ENCODE measurements around the gene TASL.

DNA sequence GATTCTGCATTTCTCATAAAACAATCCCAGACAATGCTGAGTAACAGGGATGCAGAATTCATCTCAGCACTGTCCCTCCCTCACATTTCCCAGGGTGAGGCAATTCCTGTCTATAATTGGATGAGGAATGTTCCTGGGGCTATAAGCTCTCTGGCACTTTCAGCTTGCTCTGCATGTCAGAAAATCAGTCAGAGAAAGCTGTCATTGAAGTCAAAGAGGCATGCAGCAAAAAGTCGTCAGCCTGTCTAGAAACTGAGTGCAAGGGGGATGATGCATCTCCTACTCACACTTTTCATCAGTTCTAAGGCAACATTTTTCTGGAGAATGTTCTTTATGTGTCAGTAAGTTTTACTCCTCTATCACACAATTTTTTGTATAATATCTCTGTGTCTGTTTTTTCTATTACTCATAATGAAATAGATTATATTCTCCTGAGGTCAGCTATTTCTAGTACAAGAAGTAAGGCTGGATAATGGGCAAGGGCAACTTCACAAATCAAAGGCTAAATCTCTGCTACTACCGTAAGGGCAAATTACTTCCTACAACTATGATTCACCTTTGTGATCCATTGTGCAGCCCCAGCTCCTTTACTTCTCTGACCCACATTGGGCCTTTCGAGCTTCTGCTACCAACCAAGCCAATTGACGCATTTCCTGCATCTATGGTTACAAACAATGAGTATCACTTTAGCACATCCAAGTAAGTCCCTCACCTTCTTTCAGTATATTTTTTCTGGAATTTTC, 56.0 kb downstream of the TASL start:
- TF ChIP-seq, protein P1, sequence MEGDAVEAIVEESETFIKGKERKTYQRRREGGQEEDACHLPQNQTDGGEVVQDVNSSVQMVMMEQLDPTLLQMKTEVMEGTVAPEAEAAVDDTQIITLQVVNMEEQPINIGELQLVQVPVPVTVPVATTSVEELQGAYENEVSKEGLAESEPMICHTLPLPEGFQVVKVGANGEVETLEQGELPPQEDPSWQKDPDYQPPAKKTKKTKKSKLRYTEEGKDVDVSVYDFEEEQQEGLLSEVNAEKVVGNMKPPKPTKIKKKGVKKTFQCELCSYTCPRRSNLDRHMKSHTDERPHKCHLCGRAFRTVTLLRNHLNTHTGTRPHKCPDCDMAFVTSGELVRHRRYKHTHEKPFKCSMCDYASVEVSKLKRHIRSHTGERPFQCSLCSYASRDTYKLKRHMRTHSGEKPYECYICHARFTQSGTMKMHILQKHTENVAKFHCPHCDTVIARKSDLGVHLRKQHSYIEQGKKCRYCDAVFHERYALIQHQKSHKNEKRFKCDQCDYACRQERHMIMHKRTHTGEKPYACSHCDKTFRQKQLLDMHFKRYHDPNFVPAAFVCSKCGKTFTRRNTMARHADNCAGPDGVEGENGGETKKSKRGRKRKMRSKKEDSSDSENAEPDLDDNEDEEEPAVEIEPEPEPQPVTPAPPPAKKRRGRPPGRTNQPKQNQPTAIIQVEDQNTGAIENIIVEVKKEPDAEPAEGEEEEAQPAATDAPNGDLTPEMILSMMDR (conservative IDR thresholded peaks at IDR 0.05 in 1 of 2, IDR thresholded peaks at IDR 0.05 in 1 of 2; ENCODE audit: low read depth in 1 of 2, low read length in 2 of 2): no peak
- no peak for TF ChIP-seq EZH2 (IDR thresholded peaks at IDR 0.05; ENCODE audit: low read length, missing control alignments)
